BLaER1 treated with 17β-estradiol and CSF1 and Interleukin-3, amounts not matched to agents 10 nM and 100 nM (cell line): ENCODE measurements around the gene UBE2G1.
"Not testable (repeated sequence)": the region's sequence is repeated elsewhere in the genome, so short reads cannot be mapped to it uniquely, and the experiment has no call there.

Experiments
- H3K27ac ChIP-seq, 11 experiments: shearing (Covaris generic); formaldehyde crosslinking; 2 replicates each; pipeline ENCODE4 v1.8.1; 2022
- H3K27me3 ChIP-seq, 11 experiments: shearing (Covaris generic); formaldehyde crosslinking; 2 replicates each; pipeline ENCODE4 v1.8.1; 2022
- H3K36me3 ChIP-seq, 11 experiments: shearing (Covaris generic); formaldehyde crosslinking; 2 replicates each; pipeline ENCODE4 v1.8.1; 2022
- H3K4me1 ChIP-seq, 10 experiments: shearing (Covaris generic); formaldehyde crosslinking; 2 replicates each; pipeline ENCODE4 v1.8.1; 2022
- H3K4me2 ChIP-seq, 11 experiments: shearing (Covaris generic); formaldehyde crosslinking; 2 replicates each; pipeline ENCODE4 v1.8.1; 2022
- H3K4me3 ChIP-seq, 10 experiments: shearing (Covaris generic); formaldehyde crosslinking; 2 replicates each; pipeline ENCODE4 v1.8.1; 2022
- H3K9ac ChIP-seq, 11 experiments: shearing (Covaris generic); formaldehyde crosslinking; 2 replicates each; pipeline ENCODE4 v1.8.1; 2022
- H3K9me3 ChIP-seq, 11 experiments: shearing (Covaris generic); formaldehyde crosslinking; replicated peaks in 1 of 11; 2 replicates each; pipeline ENCODE4 v1.8.1; 2022
- H4K20me1 ChIP-seq, 11 experiments: shearing (Covaris generic); formaldehyde crosslinking; 2 replicates each; pipeline ENCODE4 v1.8.1; 2022
- Cebpa-rat ChIP-seq, 11 experiments: shearing (Covaris generic); IDR thresholded peaks; 2 replicates each; pipeline ENCODE4 v1.8.1; 2022

The UBE2G1 gene

DNA sequence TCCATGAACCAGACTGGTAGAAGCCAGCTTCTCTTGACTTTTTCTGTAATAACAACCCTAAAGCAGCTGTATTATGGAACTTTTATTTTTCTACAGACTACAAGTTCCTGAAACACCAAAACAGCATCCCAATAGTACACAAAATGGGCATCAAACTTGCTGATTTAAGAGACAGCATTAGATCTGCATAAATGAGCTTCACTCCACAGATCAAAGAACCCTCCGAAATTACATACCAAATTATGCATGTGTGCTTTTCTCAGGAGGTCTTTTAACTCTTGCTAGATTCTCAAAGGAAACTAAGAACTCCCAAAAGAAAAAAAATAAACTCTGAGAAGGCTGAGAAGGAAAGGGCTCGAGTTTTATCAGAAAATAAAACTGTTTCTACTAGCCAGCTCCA, 12.3 kb downstream of the UBE2G1 start:
- Histone ChIP-seq H3K36me3 (peaks cover 0 to 25% (median 14%) of the 10 kb centered on the region in 11 experiments; a peak in 13 of 22 replicates), H4K20me1 (peaks cover 88 to 99% (median 99%) of the 10 kb centered on the region in 11 experiments), H3K9me3 (no peaks in the 10 kb centered on the region), H3K4me1 (peaks cover 16 to 47% (median 39%) of the 10 kb centered on the region in 10 experiments; a peak in 18 of 20 replicates), H3K27me3 (no peaks in the 10 kb centered on the region), H3K4me3 (no peak overlapping the region), H3K9ac (peak overlapping the region in 2 of 11 experiments; percentile 25 to 34; a peak in 1 of 22 replicates), H3K27ac (no peak overlapping the region), H3K4me2 (peak overlapping the region in 6 of 11 experiments; percentile 0 to 55 (median 46); a peak in 8 of 22 replicates)
- TF ChIP-seq Cebpa-rat (IDR thresholded peaks at IDR 0.05), result no peak

DNA sequence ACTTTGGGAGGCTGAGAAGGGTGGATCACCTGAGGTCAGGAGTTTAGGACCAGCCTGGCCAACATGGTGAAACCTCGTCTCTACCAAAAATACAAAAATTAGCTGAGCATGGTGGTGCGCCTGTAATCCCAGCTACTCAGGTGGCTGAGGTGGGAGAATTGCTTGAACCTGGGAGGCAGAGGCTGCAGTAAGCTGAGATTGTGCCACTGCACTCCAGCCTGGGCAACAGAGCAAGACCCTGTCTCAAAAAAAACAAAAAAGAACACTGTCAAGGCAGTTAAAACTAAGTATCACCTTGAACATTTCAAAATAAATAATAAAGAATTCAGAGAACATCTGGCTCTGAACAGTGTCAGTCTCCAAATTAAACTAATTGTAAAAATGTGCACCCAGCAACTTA, 16.3 kb downstream of the UBE2G1 start:
- not testable (repeated sequence) for H3K4me3 ChIP-seq, H3K9me3 ChIP-seq, H3K27ac ChIP-seq, H3K9ac ChIP-seq, H3K27me3 ChIP-seq
- H3K4me1 ChIP-seq, result peaks cover 30 to 54% (median 51%) of the 10 kb centered on the region in 10 experiments
- peaks cover 0 to 35% (median 11%) of the 10 kb centered on the region in 11 experiments; a peak in 12 of 22 replicates for H3K36me3 ChIP-seq
- 0 out of 22 replicates have a peak overlapping the region, but pooled peaks of 1 of the 11 experiments have one; percentile 38 for H3K4me2 ChIP-seq
- H4K20me1 ChIP-seq, result peaks cover 84 to 100% (median 99%) of the 10 kb centered on the region in 11 experiments

DNA sequence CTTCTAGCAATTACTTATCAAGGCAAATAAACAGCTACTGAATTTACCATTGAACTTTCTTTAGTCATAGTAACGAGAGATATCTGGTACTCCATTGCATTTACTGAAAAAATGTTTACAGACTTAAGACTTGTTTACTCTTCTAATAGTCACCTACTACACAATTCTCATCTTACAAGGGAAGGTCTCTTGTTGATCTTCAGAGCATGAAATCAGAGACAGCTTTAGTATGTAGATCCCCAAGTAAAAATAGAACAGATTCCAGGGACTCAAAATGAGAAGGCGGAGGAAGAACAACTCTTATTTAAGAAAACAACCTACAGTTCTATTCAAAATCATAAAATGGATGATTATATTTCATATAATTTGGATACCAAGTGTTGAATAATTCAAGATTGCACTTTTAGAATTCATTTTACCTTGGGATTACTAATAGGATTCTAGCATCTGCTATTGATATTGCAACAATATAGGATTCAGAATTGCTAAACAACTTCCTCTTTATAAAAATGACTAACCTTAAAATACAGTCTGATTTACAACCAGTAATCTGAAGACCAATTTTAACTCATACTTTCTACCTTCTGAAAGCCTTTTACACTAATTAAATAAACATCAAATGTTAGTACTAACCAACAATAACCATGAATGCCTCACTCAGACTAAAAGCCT, 20.8 kb downstream of the UBE2G1 start:
- Histone ChIP-seq H3K27ac (peak overlapping the region in 10 of 11 experiments; percentile 1 to 72 (median 48); a peak in 16 of 22 replicates), H3K9me3 (no peaks in the 10 kb centered on the region), H3K27me3 (no peaks in the 10 kb centered on the region), H3K4me1 (peaks cover 29 to 55% (median 44%) of the 10 kb centered on the region in 10 experiments), H3K9ac (peak overlapping the region in 2 of 11 experiments; percentile 10 to 27; a peak in 2 of 22 replicates), H3K4me3 (no peak overlapping the region), H4K20me1 (peaks cover 81 to 100% (median 99%) of the 10 kb centered on the region in 11 experiments), H3K36me3 (peaks cover 0 to 61% (median 29%) of the 10 kb centered on the region in 11 experiments; a peak in 15 of 22 replicates), H3K4me2 (peak overlapping the region in 10 of 11 experiments; percentile 1 to 76 (median 57); a peak in 18 of 22 replicates)
- TF ChIP-seq Cebpa-rat (IDR thresholded peaks at IDR 0.05), result no peak

DNA sequence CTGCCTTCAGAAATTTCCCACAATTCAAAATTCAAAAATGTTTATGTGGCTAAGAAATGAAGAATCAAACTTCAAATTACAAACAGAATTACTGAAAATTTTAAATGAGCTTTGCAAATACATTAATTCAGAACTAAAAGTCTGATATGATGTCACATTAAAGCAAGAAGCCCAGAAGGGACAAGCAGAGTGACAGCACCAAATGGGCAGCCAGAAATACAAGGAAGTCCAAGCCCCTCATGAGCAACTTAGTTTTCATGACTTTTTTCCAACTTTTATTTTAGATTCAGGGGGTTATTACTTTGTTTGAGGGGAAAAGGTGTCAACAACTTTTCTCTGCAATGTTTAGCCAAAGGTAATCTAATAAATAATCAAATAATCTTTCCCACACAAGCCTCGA, 21.5 kb downstream of the UBE2G1 start:
- Histone ChIP-seq H3K9ac (no peak overlapping the region), H4K20me1 (peaks cover 81 to 100% (median 99%) of the 10 kb centered on the region in 11 experiments), H3K36me3 (peaks cover 0 to 60% (median 31%) of the 10 kb centered on the region in 11 experiments; a peak in 15 of 22 replicates), H3K27ac (peak overlapping the region in 4 of 11 experiments; percentile 27 to 72 (median 48); a peak in 5 of 22 replicates), H3K9me3 (no peaks in the 10 kb centered on the region), H3K4me1 (peaks cover 29 to 54% (median 45%) of the 10 kb centered on the region in 10 experiments), H3K4me3 (no peak overlapping the region), H3K27me3 (no peaks in the 10 kb centered on the region), H3K4me2 (peak overlapping the region in 3 of 11 experiments; percentile 54 to 76 (median 73); a peak in 4 of 22 replicates)
- no peak for TF ChIP-seq Cebpa-rat (IDR thresholded peaks at IDR 0.05)

DNA sequence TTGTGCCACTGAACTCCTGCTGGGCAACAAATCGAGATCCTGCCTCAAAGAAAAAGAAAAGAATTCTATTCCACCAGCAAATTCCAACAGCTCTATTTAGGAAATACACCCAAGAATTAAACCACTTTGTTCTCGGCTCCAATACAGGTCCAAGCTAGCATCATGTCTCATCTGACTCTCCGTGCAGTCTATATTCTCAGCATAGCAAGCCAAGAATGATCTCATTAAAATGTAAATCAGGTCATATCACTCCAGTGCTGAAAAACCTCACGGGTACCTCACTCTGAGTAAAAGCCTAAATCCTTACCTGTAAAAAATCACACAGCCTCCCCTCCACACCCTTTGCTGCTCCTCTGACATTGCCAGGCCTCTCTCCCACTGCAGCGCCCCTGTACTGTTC, 23.9 kb downstream of the UBE2G1 start:
- Histone ChIP-seq H3K4me2 (peak overlapping the region in 1 of 11 experiments; percentile 8; a peak in 1 of 22 replicates), H4K20me1 (peaks cover 84 to 100% (median 100%) of the 10 kb centered on the region in 11 experiments), H3K27ac (no peak overlapping the region), H3K4me3 (no peak overlapping the region), H3K9ac (no peak overlapping the region), H3K4me1 (peaks cover 29 to 49% (median 41%) of the 10 kb centered on the region in 10 experiments), H3K27me3 (no peaks in the 10 kb centered on the region), H3K9me3 (no peaks in the 10 kb centered on the region), H3K36me3 (peaks cover 0 to 47% (median 34%) of the 10 kb centered on the region in 11 experiments; a peak in 16 of 22 replicates)
- no peak for TF ChIP-seq Cebpa-rat (IDR thresholded peaks at IDR 0.05)

DNA sequence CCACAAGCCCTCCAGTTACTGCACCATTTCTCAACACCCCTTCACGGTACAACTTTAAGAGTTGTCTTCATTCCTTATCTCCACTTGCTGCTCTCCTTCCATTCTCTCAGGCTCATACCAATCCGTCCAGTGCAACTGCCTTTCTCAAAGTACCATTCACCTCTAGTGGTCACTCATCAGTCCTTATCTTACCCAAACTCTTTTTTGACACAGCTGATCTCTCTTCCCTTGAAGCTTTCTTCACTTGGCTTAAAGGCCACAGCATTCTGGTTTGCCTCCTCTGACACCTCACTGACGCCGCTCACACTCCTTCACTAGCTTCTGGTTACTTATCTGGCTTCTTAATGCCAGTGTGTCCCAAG, 24.9 kb downstream of the UBE2G1 start:
- Histone ChIP-seq H3K4me2 (peak overlapping the region in 1 of 11 experiments; percentile 32; a peak in 1 of 22 replicates), H3K27me3 (no peaks in the 10 kb centered on the region), H3K36me3 (peaks cover 0 to 46% (median 32%) of the 10 kb centered on the region in 11 experiments; a peak in 16 of 22 replicates), H3K4me3 (no peak overlapping the region), H3K4me1 (peaks cover 23 to 47% (median 39%) of the 10 kb centered on the region in 10 experiments), H3K9me3 (no peaks in the 10 kb centered on the region), H4K20me1 (peaks cover 77 to 100% (median 100%) of the 10 kb centered on the region in 11 experiments), H3K27ac (no peak overlapping the region), H3K9ac (0 out of 22 replicates have a peak overlapping the region, but pooled peaks of 1 of the 11 experiments have one; percentile 17)
- no peak for TF ChIP-seq Cebpa-rat (IDR thresholded peaks at IDR 0.05)

DNA sequence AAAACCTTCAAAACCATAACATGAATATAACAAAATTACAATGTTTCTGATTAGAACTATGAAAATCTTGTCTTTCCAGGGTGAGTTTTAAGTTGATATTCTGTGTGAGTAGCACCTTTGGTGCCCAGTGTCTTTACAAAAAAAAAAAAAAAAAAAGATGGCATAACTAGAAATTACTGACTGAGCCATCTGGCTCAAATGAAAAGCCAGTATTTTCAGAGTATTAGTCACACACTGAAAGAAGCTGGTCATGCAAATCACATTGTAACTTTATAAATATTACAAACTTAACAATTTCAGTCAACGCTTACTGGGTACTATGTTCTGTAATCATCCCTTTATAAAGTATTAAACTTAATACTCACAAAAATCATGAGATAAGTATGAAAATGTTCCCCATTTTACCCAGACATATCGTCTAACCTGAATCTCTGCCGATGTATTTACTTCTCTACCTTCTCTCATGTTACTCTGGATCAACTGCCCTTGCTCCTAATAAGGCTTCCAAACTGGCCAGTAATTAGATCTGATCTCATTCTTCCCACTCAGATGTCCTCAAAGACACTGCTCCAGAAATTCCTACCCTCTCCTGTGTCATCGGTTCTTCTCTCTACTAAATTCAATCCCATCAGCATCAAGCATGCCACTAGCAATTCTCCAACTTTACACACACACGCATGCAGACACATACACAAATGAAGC, 25.4 kb downstream of the UBE2G1 start:
- no peaks in the 10 kb centered on the region for H3K27me3 ChIP-seq
- peaks cover 77 to 100% (median 100%) of the 10 kb centered on the region in 11 experiments for H4K20me1 ChIP-seq
- H3K9ac ChIP-seq, result 0 out of 22 replicates have a peak overlapping the region, but pooled peaks of 1 of the 11 experiments have one; percentile 17
- H3K4me2 ChIP-seq, result no peak overlapping the region
- no peak overlapping the region for H3K27ac ChIP-seq
- TF ChIP-seq Cebpa-rat (IDR thresholded peaks at IDR 0.05), result no peak
- H3K9me3 ChIP-seq, result no peaks in the 10 kb centered on the region
- no peak overlapping the region for H3K4me3 ChIP-seq
- peaks cover 0 to 46% (median 31%) of the 10 kb centered on the region in 11 experiments; a peak in 16 of 22 replicates for H3K36me3 ChIP-seq
- peaks cover 18 to 41% (median 34%) of the 10 kb centered on the region in 10 experiments for H3K4me1 ChIP-seq

DNA sequence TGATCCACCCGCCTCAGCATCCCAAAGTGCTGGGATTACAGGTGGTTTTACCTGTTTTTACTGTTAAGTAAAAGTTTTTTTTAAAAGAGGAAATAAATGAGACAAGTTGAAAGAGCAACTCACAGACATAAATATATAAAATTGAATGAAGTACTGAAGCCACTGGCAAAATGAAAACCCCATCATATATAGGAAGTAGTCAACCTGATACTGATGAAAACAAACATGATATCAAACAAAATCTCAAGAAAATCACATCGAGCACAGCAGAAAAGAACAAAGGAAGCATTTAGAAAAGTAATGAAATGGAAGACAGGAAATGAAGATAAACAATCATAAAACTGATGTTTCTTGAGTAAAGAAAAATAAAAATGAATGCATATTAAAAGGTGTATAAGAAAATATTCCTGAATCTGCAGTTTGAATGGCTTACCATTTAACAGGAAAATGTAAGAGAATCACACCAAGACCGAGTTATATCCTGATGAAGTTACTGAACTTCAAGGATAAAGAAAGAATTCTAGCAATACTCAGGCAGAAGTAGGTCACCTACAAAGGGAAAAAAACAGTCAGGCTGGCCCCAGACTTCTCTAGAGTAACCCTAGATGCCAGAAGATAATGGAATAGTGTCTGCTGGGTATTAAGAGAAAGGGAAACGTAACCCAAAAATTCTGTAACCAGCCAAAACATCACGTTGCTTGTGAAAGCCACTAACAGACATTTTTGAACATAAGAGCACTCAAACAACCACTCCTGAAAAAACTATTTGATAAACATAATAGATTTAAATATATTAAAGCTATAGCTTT, 31.5 kb downstream of the UBE2G1 start:
- Histone ChIP-seq H4K20me1 (peaks cover 69 to 100% (median 100%) of the 10 kb centered on the region in 11 experiments), H3K9me3 (0 out of 22 replicates have a peak, but pooled peaks cover 0 to 6% (median 0%) of the 10 kb centered on the region in 11 experiments), H3K36me3 (peaks cover 0 to 28% (median 10%) of the 10 kb centered on the region in 11 experiments; a peak in 12 of 22 replicates), H3K27me3 (no peaks in the 10 kb centered on the region), H3K9ac (no peak overlapping the region), H3K27ac (no peak overlapping the region), H3K4me2 (no peak overlapping the region), H3K4me3 (no peak overlapping the region), H3K4me1 (peaks cover 7 to 39% (median 29%) of the 10 kb centered on the region in 10 experiments)
- no peak for TF ChIP-seq Cebpa-rat (IDR thresholded peaks at IDR 0.05)
